HG03469 (cell line): ENCODE data around the gene C1RL.
"Not testable (repeated sequence)": the region's sequence is repeated elsewhere in the genome, so short reads cannot be mapped to it uniquely, and the experiment has no call there.

ENCODE experiments used
- ATAC-seq: cut with Tn5 transposase; IDR thresholded peaks from one replicate; pipeline ENCODE4 v1.9.1; 2021; ENCODE audit warnings: mild to moderate bottlenecking, moderate library complexity, moderate number of reproducible peaks; ENCODE audit not compliant: unreplicated experiment

Gene C1RL

GRCh38 chr12:7116916-7117315, 7.9 kb upstream of the C1RL start:
- ATAC-seq, result no peak

- ATAC-seq, result no peak
Measured at GRCh38 chr12:7116196-7116595, 7.2 kb upstream of the C1RL start.

DNA sequence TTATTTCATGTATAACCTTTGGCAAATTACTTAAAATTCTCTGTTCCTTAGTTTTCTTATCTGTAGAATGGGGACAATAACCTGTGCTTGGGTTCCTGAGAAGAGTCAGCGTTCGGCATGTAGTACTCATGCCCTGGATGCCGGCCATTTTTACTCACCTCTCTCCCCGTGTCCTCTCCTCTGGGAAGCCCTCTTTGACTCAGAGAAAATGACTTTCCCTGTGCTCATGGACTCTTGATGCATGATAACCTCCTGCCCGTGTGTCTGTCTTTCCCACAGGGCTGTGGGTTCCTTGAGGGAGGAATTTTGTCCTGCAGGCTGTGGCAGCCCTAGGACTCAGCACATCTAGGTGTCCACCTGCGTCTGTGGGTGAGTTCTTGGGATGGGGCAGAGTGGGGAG, 5.8 kb upstream of the C1RL start:
- no peak for ATAC-seq

DNA sequence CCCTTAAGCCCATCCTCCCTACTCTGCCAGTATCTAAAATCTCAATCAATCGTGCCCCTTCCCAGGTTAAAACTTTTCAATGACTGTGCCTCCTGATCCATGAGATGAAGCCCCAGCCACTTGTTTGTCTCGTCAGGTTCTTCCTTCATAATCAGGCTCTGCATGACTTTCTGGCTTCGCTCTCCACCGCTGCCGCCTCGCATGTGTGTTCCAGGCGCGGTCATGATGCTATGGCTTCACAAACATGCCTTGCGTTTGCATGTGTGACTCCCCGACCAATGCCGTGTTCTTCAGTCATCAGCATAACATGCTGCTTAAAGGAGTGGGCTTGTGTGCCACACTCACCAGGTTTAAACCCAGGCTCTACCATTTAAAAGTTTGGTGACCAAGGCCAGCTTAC, 5.0 kb upstream of the C1RL start:
- ATAC-seq, result no peak

DNA sequence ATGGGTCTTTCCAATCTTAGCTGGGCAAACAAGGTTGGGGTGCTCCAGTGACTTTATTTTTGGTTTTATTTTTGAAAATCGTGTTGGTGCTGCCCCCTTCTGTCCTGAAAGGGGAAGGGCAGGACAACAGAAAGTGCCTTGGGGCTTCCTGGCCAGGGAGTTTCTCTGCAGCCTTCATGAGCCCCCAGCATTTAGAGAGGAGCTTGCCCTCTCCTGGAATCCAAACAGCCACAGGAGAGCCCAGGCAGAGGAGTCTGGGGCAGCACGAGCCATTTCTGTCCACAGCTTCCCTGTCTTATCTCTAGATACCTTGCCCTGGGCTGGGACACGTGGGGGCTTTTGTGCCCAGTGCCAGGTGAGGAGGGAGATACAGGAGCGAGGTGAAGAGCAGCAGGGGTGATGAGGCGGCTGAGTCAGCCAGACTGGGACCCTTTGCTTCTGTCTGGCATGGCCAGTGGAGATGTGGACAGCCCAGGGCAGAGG, 4.4 kb upstream of the C1RL start:
- no peak for ATAC-seq

DNA sequence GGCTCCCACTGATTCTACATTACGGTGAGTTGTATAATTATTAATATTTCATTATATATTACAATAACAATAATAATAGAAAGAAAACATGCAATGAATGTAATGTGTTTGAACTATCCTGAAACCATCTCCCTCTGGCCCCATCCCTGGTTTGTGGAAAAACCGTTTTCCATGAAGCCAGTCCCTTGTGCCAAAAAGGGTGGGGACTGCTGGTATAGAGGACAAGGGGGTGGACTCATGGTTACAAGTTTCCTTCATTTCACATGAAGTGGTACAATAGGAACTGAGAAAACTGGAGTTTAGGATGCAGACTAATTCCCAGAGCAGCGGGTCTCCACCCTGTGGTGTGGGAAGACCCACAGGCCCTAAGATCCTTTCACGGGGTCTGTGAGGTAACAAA, 3.0 kb upstream of the C1RL start:
- no peak for ATAC-seq

- ATAC-seq, result no peak
Measured at GRCh38 chr12:7110661-7111060, 1.6 kb upstream of the C1RL start.

- no peak for ATAC-seq
Measured at GRCh38 chr12:7109572-7109920, 532 bp upstream of the C1RL start.

DNA sequence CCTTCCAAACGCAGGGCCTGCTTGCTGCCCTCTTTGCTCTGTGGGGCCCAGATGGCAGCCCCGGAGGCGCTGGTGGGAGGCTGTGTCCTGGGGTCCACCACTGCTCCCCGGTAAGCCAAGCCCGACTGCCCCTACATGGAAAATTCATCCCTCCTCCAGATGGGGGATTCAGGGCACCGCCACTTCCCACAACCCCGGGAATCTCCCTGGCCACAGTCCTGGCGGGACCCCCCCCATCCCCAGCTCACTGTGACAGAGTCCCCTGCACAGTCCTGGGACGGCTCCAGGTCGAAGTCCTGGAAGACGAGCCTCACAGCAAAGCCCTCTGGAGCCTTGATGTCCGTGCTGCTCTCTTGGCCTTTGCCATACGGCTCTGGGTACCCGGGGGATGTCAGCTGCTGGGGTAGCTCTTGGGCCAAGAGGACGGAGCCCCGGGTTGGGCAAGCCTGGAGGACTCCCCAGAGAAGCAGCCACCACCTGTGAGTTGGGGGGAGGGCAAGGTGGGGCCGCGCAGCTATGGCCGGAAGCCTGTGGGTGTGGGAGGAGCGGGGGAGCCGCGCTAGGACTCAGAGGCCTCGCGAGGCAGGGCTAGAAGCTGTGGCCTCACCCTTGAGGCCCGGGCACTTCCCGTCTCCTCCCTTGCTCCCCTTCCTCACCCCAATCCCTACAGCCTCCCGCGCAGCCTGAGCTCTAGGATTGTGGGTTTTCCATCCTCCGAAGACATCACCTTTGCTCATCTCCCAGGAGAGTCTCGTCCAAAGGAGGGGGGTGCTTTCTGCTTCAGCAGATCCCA, 815 bp downstream of the C1RL start:
- ATAC-seq, result peak; percentile 71

GRCh38 chr12:7107636-7108002, 1.4 kb downstream of the C1RL start:
- ATAC-seq, result no peak

- ATAC-seq, result not testable (repeated sequence)
Measured at GRCh38 chr12:7107181-7107580, 1.8 kb downstream of the C1RL start.

DNA sequence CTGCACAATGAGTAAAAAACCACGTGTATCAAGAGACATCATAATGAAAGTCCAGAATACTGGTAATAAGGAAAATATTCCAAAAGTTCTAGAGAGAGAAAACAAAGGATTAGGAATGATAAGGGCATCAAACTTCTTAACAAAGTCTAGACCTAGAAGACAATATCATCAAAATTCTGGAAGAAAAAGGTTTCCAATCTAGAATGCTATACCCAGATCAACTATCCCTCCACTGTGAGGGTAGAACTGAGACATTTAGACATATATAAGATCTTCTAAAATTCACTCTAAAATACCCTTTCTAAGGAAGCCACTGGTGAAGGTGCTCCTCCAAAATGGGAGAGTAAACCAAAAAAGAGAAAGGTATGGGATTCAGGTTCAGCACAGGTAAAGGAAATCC, 2.9 kb downstream of the C1RL start:
- no peak for ATAC-seq

- no peak for ATAC-seq
Measured at GRCh38 chr12:7103837-7104584, 5.0 kb downstream of the C1RL start.

DNA sequence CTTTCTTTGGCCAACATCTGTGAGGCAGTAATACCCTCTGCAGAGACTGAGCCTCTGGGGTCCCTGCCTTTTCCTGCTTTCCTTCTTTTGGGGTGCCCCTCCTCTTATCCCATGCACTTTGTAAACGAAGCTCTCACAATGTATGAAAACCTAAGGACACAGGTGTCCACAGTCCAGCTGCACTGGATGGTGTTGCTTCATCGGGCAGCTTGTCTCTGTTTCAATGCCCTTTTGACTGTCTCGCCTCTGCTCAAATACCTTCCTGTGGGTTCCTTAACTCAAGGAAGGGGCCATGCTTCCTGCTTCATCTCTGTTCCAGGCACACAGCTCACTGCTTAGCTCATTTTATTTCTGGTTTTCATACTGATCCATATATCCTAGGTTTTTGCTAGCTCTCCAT, 6.4 kb downstream of the C1RL start:
- no peak for ATAC-seq

DNA sequence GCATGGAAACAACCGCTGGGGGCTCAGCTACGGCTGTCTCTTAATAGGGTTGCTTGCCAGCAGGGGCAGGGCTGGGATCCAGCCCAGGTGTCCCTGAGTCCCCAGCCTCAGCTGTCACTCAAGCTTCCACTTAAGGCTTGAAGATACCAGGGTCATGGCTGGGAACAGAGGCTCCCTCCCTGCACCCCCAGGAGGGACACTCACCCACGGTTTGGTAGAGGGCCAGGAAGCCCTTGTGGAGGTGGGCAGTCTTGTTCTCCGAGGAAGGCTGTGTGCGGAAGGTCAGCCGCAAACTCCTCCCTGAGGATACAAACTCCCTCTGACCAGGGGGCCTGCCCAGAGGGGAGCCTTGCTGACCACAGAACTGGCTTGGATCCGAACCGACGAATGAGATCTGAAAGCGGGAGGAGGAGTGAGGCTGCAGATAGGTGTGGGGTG, 7.3 kb downstream of the C1RL start:
- ATAC-seq, result no peak

GRCh38 chr12:7101047-7101693, 7.8 kb downstream of the C1RL start:
- no peak for ATAC-seq

GRCh38 chr12:7100239-7100638, 8.8 kb downstream of the C1RL start:
- no peak for ATAC-seq

DNA sequence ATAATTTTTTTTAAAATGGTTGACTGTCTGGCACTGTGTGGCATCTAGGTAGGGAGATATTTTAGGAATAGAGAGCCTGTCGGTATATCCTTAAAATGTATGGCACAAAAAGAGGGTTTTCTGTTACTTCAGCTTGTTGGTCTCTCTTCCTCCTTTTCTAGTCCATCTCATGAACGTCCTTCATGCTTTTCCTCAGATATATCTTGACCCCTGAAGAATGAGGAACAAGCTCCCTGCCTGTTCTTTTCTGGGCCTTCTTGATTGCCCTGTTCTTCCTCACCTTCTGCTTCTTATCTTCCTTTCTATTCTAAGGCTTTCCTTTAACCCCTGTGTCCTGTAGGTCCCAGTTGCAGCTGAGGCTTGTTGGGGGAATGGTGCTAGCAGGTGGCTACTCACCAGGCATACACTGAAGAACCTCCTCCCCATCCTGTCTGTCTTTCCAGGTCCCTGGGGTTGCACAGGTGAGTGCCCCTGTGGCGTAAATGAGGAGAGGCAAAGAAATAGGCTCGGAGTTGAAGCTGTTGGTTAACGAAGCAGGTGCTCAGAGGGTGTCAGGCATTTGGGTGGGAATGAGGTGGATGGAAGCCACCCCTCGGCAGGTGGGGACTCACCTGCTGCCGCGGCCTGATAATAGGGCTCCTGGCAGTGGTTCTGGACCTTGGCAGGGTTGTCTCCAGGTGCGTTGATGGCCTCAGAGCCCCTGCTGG, 9.6 kb downstream of the C1RL start:
- no peak for ATAC-seq

DNA sequence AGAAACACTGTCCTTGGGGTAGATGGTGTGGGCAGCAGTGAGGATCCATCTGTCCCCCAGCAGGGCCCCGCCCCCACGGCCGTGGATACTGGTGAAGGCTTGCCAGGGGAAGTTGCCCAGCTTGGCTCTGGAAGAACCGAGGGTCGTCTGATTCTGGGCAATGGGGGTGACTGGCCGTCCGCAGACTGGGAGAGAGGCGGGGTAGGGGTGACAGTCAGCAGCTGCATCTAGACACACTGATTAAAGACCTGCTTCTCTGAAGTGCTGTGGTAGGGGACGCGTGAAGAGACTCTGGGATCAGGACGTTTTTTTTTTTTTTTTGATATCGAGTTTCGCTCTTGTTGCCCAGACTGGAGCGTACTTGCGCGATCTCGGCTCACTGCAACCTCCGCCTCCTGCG, 12.0 kb downstream of the C1RL start:
- ATAC-seq, result no peak

DNA sequence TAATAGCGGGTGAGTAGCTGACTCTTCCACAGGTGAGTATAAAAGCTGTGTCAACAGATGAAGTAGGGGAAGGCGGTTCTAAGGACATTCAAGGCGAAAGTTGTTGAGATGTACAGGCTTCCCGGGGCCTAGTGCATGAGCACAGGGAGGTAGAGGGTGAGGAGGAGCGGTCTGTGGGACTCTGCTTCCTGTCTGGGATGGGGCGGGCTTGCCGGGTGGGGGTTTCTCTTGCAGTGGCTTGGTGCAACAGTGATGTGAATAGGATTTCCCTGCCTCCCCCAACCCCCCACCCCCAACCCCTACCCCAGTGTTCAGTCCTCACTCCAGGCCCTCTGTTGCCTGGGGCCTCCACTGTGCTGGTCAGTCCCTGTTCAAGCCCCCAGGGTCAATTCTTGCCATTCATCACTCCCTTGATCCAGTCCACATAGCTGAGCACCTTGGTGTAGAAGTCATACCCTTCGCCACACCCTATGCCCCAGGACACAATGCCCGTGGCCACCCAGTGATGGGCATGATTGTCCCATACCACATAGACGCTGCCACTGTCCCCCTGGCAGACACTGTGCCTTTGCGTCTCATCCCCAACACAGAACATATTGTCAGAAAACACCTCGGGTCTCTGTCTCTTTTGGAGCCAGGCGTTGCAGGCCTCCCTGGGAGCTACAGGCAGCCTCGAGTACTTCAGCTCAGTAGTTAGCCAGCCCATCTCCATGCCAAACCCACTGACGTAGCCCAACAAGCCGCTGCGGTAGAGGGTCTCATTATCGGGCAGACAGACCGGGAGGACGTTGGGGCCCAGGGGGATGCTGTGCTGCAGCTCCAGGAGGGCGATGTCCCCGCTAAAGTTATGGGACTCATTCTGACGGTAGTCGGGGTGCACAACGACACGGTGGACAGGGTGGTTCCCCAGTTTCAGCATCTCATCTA, 12.7 kb downstream of the C1RL start:
- ATAC-seq, result no peak
